BJ (cell line): ENCODE data around the gene PPP2R2D. TPM values are rescaled to one million over a fixed set of nuclear protein-coding genes. Genes with fewer than 3 reads are reported as not detected.

Experiments
- CTCF ChIA-PET: fragments of 350-600 bp; formaldehyde crosslinking; extraction: SDS; loops from one replicate; lab custom pipeline; 2021; ENCODE audit warnings: antibody characterized with exemption, inconsistent platforms; lab: Yijun Ruan, JAX
- POLR2A ChIA-PET: fragments of 300-600 bp; sonication (Branson Sonifier 250); formaldehyde crosslinking; extraction: SDS; loops from one replicate; lab custom pipeline; 2021; ENCODE audit warnings: antibody characterized with exemption; lab: Charles Lee
- DNase-seq: peaks from one replicate; pipeline ENCODE4 v3.0.0-alpha.2; 2011; ENCODE audit warnings: low read depth
- H3K27me3 ChIP-seq: 2 replicates; pipeline ENCODE4 v1.6.0; 2011; ENCODE audit warnings: low read length; ENCODE audit not compliant: control insufficient read depth, insufficient read depth
- H3K36me3 ChIP-seq: 2 replicates; pipeline ENCODE4 v1.5.1; 2011; ENCODE audit warnings: low read length; ENCODE audit not compliant: control insufficient read depth, insufficient read depth
- H3K4me3 ChIP-seq: 2 replicates; pipeline ENCODE4 v1.5.1; 2011; ENCODE audit warnings: low read depth, mild to moderate bottlenecking, control low read depth, low read length
- polyA plus RNA-seq: library from polyadenylated mRNA; depleted of rRNA; stranded (reverse); fragments of >200 nt; gene quantifications from 2 replicates; pipeline ENCODE4 v1.2.3, GENCODE V29; 2011; rRNA removed
- TF ChIP-seq, protein P1 (sequence below): IDR thresholded peaks from 2 replicates; pipeline ENCODE4 v1.5.1; 2011; ENCODE audit warnings: low read depth, mild to moderate bottlenecking, control low read depth, inconsistent platforms, low read length, moderate library complexity; ENCODE audit not compliant: insufficient read depth

PPP2R2D gene
- polyA plus RNA-seq, 1 experiment = 31.2 TPM

DNA sequence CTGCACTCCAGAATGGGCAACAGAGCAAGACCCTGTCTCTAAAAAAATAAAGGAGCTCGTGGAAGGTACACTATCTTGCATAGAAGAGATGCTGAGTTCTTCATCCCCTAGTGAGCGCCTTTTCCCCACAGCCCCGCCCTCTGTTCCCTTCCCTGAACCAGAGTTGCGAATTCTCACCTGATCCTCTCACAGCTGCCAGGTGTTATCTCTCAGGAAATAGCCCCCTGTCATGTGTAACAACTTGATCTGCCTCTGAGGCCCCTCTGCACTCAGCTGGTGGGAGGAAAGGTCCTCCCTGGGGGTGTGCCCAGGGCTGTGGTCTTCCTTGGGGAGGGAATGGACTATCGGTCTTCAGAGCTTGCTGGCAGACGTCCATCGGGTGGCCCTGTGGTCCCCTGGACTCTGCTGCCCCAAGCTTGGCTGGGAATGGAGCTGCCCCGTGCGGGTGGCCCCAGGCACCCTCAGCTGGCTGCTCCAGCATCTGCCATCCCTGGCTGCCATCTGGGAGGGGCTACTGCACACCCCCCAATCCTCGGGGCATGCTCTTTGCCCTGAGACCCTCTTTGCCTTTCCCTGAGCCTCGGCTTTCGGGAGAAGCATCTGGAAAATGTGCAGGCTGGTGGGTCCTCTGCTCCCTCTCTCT lies 102.6 kb downstream of the PPP2R2D start:
- H3K36me3 ChIP-seq = no peaks in the 10 kb centered on the region
- H3K27me3 ChIP-seq = peaks cover 7% of the 10 kb centered on the region
- no peak overlapping the region for H3K4me3 ChIP-seq
- ChIA-PET POLR2A (no interaction called here), CTCF (interaction anchor here (0.7 to 4.0 kb wide), 3 partner anchors 12 to 118 kb away, joined by 3 to 17 read pairs (median 3); no protein-coding TSS in a partner anchor)
- TF ChIP-seq, protein P1, sequence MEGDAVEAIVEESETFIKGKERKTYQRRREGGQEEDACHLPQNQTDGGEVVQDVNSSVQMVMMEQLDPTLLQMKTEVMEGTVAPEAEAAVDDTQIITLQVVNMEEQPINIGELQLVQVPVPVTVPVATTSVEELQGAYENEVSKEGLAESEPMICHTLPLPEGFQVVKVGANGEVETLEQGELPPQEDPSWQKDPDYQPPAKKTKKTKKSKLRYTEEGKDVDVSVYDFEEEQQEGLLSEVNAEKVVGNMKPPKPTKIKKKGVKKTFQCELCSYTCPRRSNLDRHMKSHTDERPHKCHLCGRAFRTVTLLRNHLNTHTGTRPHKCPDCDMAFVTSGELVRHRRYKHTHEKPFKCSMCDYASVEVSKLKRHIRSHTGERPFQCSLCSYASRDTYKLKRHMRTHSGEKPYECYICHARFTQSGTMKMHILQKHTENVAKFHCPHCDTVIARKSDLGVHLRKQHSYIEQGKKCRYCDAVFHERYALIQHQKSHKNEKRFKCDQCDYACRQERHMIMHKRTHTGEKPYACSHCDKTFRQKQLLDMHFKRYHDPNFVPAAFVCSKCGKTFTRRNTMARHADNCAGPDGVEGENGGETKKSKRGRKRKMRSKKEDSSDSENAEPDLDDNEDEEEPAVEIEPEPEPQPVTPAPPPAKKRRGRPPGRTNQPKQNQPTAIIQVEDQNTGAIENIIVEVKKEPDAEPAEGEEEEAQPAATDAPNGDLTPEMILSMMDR = no peak
- no peak for DNase-seq

DNA sequence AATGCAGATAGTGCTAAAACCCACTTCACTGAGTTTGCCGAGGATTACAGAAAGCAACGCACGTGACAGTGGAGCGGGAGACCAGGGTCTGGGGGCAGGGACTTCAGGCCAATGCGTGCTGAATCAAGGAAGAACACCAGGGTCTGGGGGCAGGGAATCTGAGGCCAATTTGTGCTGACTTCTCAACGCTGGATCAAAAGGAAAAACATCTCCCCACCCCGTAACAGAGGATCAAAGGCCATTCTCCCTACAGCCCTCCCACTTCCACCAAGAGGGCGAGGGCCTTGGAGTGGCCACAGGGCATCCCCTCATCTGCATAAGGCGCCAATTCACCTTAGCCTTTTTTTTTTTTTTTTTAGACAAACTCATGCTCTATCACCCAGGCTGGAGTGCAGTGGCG lies 103.2 kb downstream of the PPP2R2D start:
- ChIA-PET CTCF (interaction anchor here (0.7 to 1.3 kb wide), 2 partner anchors 13 to 19 kb away, joined by 3 to 5 read pairs; no protein-coding TSS in a partner anchor), POLR2A (no interaction called here)
- TF ChIP-seq, protein P1 = no peak
- DNase-seq = no peak
- Histone ChIP-seq H3K36me3 (no peaks in the 10 kb centered on the region), H3K27me3 (peaks cover 8% of the 10 kb centered on the region), H3K4me3 (no peak overlapping the region)

DNA sequence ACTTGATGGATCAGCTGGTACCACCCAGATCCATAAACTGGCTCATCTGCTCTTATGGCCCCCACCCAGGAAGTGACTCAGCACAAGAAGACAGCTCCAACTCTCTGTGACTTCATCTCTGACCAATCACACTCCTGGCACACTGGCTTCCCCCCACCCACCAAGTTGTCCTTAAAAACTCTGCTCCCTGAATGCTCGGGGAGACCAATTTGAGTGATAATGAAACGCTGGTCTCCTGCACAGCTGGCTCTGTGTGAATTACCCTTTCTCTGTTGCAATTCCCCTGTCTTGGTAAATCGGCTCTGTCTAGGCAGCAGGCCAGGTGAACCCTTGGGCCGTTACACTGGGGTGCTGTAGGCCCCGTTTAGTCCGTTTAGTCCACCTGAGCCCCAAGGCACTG lies 104.3 kb downstream of the PPP2R2D start:
- ChIA-PET POLR2A (no interaction called here), CTCF (interaction anchor here (0.6 to 1.3 kb wide), 2 partner anchors 18 to 20 kb away, joined by 3 to 5 read pairs; no protein-coding TSS in a partner anchor)
- no peak for DNase-seq
- TF ChIP-seq, protein P1 = no peak
- H3K4me3 ChIP-seq = no peak overlapping the region
- peaks cover 10% of the 10 kb centered on the region for H3K27me3 ChIP-seq
- H3K36me3 ChIP-seq = no peaks in the 10 kb centered on the region

DNA sequence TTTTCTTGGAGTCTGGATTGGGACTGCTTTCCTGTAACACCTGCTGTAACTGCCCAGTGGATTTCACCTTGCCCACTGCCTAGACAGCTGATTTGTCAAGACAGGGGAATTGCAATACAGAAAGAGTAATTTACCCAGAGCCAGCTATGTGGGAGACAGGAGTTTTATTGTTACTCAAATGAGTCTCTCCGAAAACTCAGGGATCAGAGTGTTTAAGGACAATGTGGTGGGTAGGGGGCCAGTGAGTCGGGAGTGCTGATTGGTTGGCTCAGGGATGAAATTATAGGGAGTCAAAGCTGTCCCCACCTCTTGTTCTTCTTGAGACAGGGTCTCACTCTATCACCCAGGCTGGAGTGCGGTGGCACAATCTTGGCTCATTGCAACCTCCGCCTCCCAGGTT lies 106.2 kb downstream of the PPP2R2D start:
- Histone ChIP-seq H3K36me3 (no peaks in the 10 kb centered on the region), H3K27me3 (peaks cover 11% of the 10 kb centered on the region), H3K4me3 (no peak overlapping the region)
- no peak for DNase-seq
- ChIA-PET POLR2A (no interaction called here), CTCF (no interaction called here)
- TF ChIP-seq, protein P1 = no peak

DNA sequence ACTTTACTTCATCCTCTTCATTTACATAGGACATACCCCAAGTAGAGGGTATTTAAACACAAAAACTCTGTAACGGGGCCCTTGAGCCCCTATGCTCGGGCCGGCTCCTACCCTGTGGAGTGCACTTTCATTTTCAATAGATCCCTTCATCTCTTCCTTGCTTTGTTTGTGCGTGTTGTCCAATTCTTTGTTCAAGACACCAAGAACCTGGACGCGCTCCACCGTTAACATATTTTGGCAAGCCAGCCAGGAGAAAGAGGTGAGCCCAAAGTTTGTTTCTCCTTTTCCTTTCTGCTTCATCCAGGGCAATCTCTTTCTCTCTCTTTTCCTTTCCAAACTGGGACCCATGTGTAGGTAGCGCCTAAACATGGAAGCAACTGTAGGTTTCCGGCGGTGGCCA lies 106.9 kb downstream of the PPP2R2D start:
- POLR2A ChIA-PET = no interaction called here
- CTCF ChIA-PET = no interaction called here
- no peak for DNase-seq
- Histone ChIP-seq H3K27me3 (peaks cover 11% of the 10 kb centered on the region), H3K36me3 (no peaks in the 10 kb centered on the region), H3K4me3 (no peak overlapping the region)
- TF ChIP-seq, protein P1 = no peak

Other genes with a start within 250 kb of the PPP2R2D start
- 89.1 and 127 TPM in 2 replicates for gene BNIP3, start 80.9 kb downstream of the PPP2R2D start, polyA plus RNA-seq
- 0.20 and 0.26 TPM in 2 replicates for gene JAKMIP3, start 164.9 kb downstream of the PPP2R2D start, polyA plus RNA-seq